GM12874 (cell line): ENCODE results near the gene SELENOT.

Experiments used
- CTCF ChIP-seq: IDR thresholded peaks from 2 replicates; pipeline ENCODE4 v1.5.1; 2011; ENCODE audit warnings: low read depth, mild to moderate bottlenecking, control low read depth, low read length, moderate library complexity; ENCODE audit not compliant: insufficient read depth

SELENOT gene

GRCh38 chr3:150581174-150581573, 21.9 kb upstream of the SELENOT start:
- no peak for TF ChIP-seq CTCF

- no peak for TF ChIP-seq CTCF
Measured at GRCh38 chr3:150582620-150583019, 20.5 kb upstream of the SELENOT start.

- TF ChIP-seq CTCF: no peak
Measured at GRCh38 chr3:150583028-150583427, 20.1 kb upstream of the SELENOT start.

GRCh38 chr3:150588027-150588830, 14.9 kb upstream of the SELENOT start:
- no peak for TF ChIP-seq CTCF

- TF ChIP-seq CTCF: no peak
Measured at GRCh38 chr3:150589759-150590158, 13.4 kb upstream of the SELENOT start.

- TF ChIP-seq CTCF: no peak
Measured at GRCh38 chr3:150594150-150594549, 9.0 kb upstream of the SELENOT start.

GRCh38 chr3:150597646-150598045, 5.5 kb upstream of the SELENOT start:
- TF ChIP-seq CTCF: no peak
